HG02943 (cell line): Measurements from ENCODE around the gene STEAP1B.

Experiments
- ATAC-seq: cut with Tn5 transposase; IDR thresholded peaks from one replicate; pipeline ENCODE4 v1.9.1; 2021; ENCODE audit warnings: mild to moderate bottlenecking, low read depth, moderate library complexity; ENCODE audit not compliant: unreplicated experiment

STEAP1B gene

DNA sequence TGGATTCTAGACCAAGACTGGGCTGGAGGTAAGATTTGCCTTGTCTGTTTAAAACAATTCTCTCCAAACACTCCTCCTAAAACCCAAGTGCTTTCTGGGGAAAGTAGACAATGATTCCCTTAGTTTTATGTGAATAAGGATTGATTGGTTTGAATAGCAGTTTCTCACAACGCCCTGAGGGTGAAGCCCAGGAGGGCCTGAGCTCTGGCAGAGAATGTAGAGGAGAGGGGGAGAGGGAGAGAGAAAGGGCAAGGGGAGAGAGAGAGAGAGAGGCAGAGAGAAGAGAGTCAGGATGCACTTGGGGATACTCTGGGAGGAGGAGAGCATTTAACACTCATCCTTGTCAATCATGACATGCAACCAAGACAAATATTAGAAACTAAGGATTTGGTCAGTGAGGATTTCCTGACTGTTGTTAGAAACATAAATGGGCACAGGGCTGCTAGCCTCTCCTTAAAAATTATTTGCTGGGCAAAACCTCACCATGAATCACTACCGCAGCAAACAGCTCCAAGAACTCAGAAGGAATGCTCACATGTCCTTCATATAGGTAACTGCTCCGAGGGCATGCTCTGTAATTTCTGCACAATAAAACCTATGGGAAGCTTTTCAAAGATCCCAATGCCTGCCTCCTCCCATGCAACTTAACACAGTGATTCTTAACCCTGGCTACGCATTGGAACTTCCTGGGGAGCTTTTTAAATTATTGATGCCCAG, 87.9 kb downstream of the STEAP1B start:
- no peak for ATAC-seq

- no peak for ATAC-seq
Observed at GRCh38 chr7:22406715-22407114, 93.3 kb downstream of the STEAP1B start.

DNA sequence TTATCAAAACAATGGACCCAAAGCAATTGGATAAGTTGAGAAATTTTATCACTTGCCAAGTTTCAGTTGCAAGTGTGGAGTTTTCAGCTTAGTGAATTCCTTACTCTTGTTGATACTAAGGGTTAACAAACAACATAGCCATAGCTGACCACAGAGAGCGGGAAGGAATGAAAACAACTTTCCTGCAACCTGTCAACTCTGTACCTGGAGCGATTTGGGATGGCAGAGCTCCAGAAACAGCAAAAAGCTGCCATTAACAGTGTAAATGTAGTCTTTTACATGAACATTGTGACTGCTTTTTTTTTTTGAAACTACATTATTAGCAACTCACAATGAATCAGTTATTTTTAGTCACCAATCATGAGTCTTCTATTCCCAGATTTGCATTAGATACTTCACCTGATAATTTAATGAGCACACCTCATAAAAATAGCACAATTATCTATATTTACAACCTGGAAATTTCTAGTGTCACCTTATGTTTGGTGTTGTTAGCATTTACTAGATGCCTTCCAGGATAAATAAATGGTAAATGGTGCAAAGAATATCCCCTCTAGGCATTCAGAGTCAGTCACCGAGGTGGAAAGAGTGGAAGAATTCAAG, 95.5 kb downstream of the STEAP1B start:
- ATAC-seq, result no peak

- no peak for ATAC-seq
Observed at GRCh38 chr7:22403344-22403743, 96.6 kb downstream of the STEAP1B start.

DNA sequence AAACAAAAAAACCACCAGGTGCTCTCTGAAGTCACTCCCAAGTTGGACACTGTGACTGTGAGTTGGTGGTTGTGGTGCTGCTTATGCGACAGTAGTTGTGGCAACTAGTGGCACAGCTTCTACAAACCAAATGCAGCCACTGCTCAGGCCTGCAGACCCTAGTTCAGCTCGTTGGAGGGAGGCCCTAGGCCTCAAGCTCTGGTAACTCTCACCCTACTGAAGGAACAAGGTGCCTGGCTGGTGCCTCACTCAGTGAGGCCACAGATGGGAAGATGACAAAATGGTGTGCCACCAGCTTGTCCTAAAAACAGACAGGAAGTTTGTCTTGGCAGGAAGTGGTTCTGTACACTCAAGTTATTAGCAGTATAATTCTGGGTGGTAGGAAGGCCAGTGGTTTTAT, 97.7 kb downstream of the STEAP1B start:
- no peak for ATAC-seq

GRCh38 chr7:22400936-22401553, 98.9 kb downstream of the STEAP1B start:
- no peak for ATAC-seq

GRCh38 chr7:22400150-22400814, 99.7 kb downstream of the STEAP1B start:
- no peak for ATAC-seq

DNA sequence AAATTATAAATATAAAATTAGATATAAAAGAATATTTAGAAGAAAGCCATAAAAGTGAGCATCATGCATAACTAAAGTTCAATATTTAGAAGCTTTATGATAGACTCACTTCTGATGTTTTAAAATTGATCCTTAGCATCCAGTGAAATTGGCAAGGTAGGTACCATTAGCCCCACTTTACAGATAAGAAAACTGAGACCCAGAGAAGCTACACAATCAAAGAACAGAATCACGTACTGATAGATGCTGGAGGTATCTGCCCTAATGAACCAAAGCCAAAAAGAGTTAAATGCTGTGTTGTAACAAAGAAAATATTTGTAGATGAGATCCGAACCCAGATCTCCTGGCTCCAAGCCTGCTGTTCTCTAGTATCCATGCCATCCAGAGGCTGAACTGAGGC, 100.4 kb downstream of the STEAP1B start:
- ATAC-seq, result no peak

DNA sequence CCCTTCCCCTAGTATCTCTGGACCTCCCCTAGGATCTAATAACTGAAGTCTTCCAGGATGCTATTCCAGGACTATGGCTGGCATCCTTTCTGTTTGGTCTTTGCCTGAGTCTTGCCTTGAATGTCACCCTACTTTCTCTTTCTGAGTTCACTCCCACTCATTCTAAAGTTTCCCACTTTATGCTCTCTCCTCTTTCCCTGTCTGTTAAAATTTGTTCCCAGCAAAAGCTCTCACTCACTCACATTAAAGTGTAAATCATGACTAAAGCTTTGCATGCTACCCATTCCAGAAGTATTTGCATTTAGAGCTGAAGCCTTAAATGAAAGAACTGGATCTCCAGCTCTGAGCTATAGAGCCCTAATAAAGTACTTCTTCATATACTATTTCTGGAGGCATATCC, 100.9 kb downstream of the STEAP1B start:
- no peak for ATAC-seq

GRCh38 chr7:22397981-22398380, 102.0 kb downstream of the STEAP1B start:
- ATAC-seq, result no peak

- no peak for ATAC-seq
Observed at GRCh38 chr7:22395222-22395621, 104.8 kb downstream of the STEAP1B start.

DNA sequence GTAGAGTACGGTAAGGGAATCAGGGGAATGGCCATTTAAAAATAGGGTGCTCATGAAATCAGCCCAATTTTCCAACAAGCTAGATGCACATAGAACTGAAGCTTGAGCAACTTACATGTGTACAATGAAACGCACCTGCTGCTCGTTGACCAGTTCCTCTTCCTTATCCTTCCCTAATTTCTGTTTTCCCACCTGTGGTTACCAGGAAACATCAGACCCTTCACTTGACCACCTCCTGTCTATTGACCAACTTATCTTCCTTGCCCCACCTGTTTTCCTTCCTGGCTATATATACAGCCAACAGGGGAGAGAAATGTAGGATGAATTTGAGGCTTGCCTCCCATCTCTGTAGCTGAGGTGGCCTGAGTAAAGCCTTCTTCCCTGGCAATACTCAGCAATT, 105.2 kb downstream of the STEAP1B start:
- ATAC-seq, result no peak

DNA sequence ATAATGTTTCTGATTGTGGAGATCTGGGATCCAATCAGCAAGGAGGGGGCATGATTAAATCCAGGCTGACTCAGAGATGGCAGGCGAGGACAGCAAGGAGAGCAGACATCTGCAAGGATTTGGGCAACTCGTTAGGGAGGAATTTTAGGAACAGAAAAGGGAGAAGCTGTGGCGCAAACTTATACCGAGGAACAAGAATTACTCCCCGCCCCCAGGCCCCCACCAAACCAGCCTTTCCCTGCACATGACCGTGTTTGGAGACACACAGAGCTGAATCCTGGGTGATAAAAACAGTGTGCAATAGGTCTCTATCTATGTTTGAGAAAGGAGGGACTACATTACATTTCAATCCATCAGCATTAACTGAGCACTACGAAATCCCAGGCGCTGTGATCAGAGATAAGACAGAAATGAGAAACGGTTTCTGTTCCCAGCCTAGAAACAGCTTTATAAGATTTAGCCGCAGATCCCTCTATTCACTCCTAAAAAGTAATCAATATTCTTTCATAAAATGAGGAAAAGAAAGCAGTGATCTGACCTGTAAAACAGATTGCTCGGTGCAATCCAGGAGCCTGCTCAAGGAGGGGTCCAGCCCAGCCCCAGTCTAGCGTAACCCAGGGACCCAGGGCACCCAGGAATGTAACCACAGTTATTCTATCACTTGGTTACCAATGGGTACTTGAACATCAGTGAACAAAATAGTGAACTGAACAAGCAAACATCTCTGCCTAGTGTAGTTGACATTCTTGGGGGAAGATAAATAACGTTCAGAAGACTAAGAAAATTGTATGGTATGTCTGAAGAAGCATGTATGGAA, 105.9 kb downstream of the STEAP1B start:
- no peak for ATAC-seq

- ATAC-seq, result no peak
Observed at GRCh38 chr7:22390516-22390915, 109.5 kb downstream of the STEAP1B start.

GRCh38 chr7:22389892-22390291, 110.1 kb downstream of the STEAP1B start:
- ATAC-seq, result no peak

DNA sequence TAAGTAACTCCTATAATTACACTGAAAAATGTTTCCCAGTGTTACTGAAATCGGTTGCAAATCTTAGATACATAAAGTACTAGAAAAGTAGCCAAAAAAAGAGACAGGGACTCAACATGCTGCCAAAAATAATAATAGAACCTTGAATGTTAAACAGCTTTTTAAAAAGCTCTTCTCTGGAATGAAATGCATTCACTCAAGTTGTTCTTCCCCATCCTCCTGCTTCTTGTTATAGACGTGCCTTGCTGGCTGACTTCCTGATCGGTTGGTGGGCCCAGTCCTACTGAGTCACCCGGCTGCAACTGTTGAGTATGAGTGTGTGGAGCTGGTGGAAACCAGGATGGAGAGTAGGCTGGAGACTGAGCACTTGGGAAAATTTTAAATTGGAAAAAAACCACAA, 112.4 kb downstream of the STEAP1B start:
- no peak for ATAC-seq

GRCh38 chr7:22386865-22387264, 113.1 kb downstream of the STEAP1B start:
- ATAC-seq, result no peak

GRCh38 chr7:22386206-22386858, 113.7 kb downstream of the STEAP1B start:
- no peak for ATAC-seq

GRCh38 chr7:22385326-22385725, 114.7 kb downstream of the STEAP1B start:
- ATAC-seq, result no peak

DNA sequence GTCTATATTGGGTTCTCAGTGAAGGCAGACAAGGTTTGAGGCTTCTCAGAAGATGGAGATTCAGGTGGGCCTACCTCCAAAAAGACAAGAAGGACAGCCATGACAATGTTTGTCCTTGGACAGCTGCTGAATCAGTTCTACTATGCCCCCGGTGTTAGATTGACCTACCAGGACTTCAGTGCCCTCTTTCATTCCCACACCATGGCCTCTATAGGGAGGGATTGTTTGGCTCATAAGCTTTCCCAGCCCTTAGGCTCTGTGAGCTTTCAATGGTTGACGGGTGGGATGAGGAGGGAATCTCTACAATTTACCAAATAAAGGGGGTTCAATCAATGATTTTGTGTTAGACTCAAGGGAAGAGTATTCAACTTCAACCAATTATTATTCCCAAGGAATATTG, 119.7 kb downstream of the STEAP1B start:
- ATAC-seq, result no peak
